HUES64 (cell line): Measurements from ENCODE around the gene FZR1. TPM values are rescaled to one million over a fixed set of nuclear protein-coding genes. Genes with fewer than 3 reads are reported as not detected.

Experiments used
- H3K27ac ChIP-seq: 2 replicates; pipeline ENCODE4 v1.7.0; 2013; ENCODE audit warnings: low read depth, low read length, inconsistent platforms
- H3K27me3 ChIP-seq: 2 replicates; pipeline ENCODE4 v1.6.1; 2013; ENCODE audit warnings: mild to moderate bottlenecking, low read length; ENCODE audit not compliant: insufficient read depth
- H3K36me3 ChIP-seq: 2 replicates; pipeline ENCODE4 v1.6.1; 2013; ENCODE audit warnings: mild to moderate bottlenecking, low read length; ENCODE audit not compliant: insufficient read depth
- H3K4me1 ChIP-seq: 2 replicates; pipeline ENCODE4 v1.6.1; 2013; ENCODE audit warnings: mild to moderate bottlenecking, low read length, moderate library complexity; ENCODE audit not compliant: insufficient read depth
- H3K4me3 ChIP-seq: 2 replicates; pipeline ENCODE4 v1.5.1; 2013; ENCODE audit warnings: mild to moderate bottlenecking, low read length, moderate library complexity
- H3K9ac ChIP-seq: 2 replicates; pipeline ENCODE4 v1.6.1; 2013; ENCODE audit warnings: mild to moderate bottlenecking, low read depth, low read length
- H3K9me3 ChIP-seq: 2 replicates; pipeline ENCODE4 v1.6.1; 2013; ENCODE audit warnings: low read depth, low read length; ENCODE audit not compliant: insufficient read depth
- WGBS: fragments of 150-250, 120-280 bp; methylation state at CpG from one replicate; pipeline ENCODE4 v1.1.7; 2013; ENCODE audit warnings: missing lambda C conversion rate; 5-methylcytosine and 5-hydroxymethylcytosine counted together
- polyA plus RNA-seq, 2 experiments: library from polyadenylated mRNA; stranded (reverse); fragments of 50-300 nt; gene quantifications; one replicate each; pipeline ENCODE4 v1.2.3, GENCODE V29; 2013

The FZR1 gene
- 20.4 TPM for polyA plus RNA-seq (2013, experiment 1 of 2)
- polyA plus RNA-seq (2013, experiment 2 of 2): 20.1 TPM

GRCh38 chr19:3505598-3506383, at the start of gene FZR1:
Gene FZR1 (plus strand): TSS chr19:3506311. CDS start chr19:3522990, 16,679 bp downstream.
- Histone ChIP-seq H3K36me3 (peaks cover 14% of the 10 kb centered on the region; the same call in 1 of the 2 replicates), H3K4me3 (peak within 1 kb of the TSS; percentile 72), H3K4me1 (peaks cover 2% of the 10 kb centered on the region; the same call in 1 of the 2 replicates), H3K9ac (peak within 1 kb of the TSS; percentile 78), H3K9me3 (no peaks in the 10 kb centered on the region), H3K27ac (peak within 1 kb of the TSS; percentile 84), H3K27me3 (no peaks in the 10 kb centered on the region)
- WGBS: 7% methylated on average over 79 of the region's 79 CpGs

- Histone ChIP-seq H3K36me3 (no peaks in the 10 kb centered on the region), H3K4me1 (peaks cover 8% of the 10 kb centered on the region), H3K27ac (no peak overlapping the region), H3K27me3 (peaks cover 52% of the 10 kb centered on the region), H3K9me3 (no peaks in the 10 kb centered on the region), H3K4me3 (no peak overlapping the region), H3K9ac (no peak overlapping the region)
- WGBS: 79% methylated on average over 17 of the region's 18 CpGs
Measured at GRCh38 chr19:3456925-3457527, 49.1 kb upstream of the FZR1 start.

- Histone ChIP-seq H3K9ac (no peak overlapping the region), H3K27me3 (peaks cover 58% of the 10 kb centered on the region), H3K4me3 (no peak overlapping the region), H3K4me1 (peaks cover 8% of the 10 kb centered on the region), H3K27ac (no peak overlapping the region), H3K36me3 (no peaks in the 10 kb centered on the region), H3K9me3 (no peaks in the 10 kb centered on the region)
- WGBS: 13% methylated on average over 19 of the region's 22 CpGs
Measured at GRCh38 chr19:3457528-3458228, 48.4 kb upstream of the FZR1 start.

GRCh38 chr19:3458229-3459088, 47.7 kb upstream of the FZR1 start:
- Histone ChIP-seq H3K27me3 (peaks cover 66% of the 10 kb centered on the region), H3K4me1 (peaks cover 8% of the 10 kb centered on the region), H3K9ac (no peak overlapping the region), H3K36me3 (no peaks in the 10 kb centered on the region), H3K27ac (no peak overlapping the region), H3K9me3 (no peaks in the 10 kb centered on the region), H3K4me3 (peak overlapping the region; percentile 44)
- 18% methylated on average over 19 of the region's 19 CpGs for WGBS

- Histone ChIP-seq H3K9me3 (no peaks in the 10 kb centered on the region), H3K9ac (no peak overlapping the region), H3K36me3 (no peaks in the 10 kb centered on the region), H3K4me3 (peak overlapping the region; percentile 44), H3K27ac (no peak overlapping the region), H3K4me1 (peaks cover 8% of the 10 kb centered on the region), H3K27me3 (peaks cover 74% of the 10 kb centered on the region)
- 4% methylated on average over 23 of the region's 26 CpGs for whole genome bisulfite sequencing
Measured at GRCh38 chr19:3459089-3459881, 46.8 kb upstream of the FZR1 start.

GRCh38 chr19:3459965-3460582, 46.0 kb upstream of the FZR1 start:
- Histone ChIP-seq H3K4me1 (peaks cover 8% of the 10 kb centered on the region), H3K9ac (no peak overlapping the region), H3K27ac (no peak overlapping the region), H3K4me3 (no peak overlapping the region), H3K36me3 (no peaks in the 10 kb centered on the region), H3K27me3 (peaks cover 82% of the 10 kb centered on the region), H3K9me3 (no peaks in the 10 kb centered on the region)
- WGBS: 72% methylated on average over 14 of the region's 15 CpGs

- H3K9ac ChIP-seq: no peak overlapping the region
- H3K36me3 ChIP-seq: no peaks in the 10 kb centered on the region
- H3K27me3 ChIP-seq: peaks cover 85% of the 10 kb centered on the region
- peaks cover 8% of the 10 kb centered on the region for H3K4me1 ChIP-seq
- peak overlapping the region; percentile 36 for H3K4me3 ChIP-seq
- peaks cover 2% of the 10 kb centered on the region; the same call in 1 of the 2 replicates for H3K9me3 ChIP-seq
- WGBS: 4% methylated on average over 53 of the region's 58 CpGs
- H3K27ac ChIP-seq: no peak overlapping the region
Measured at GRCh38 chr19:3462991-3463713, 43.0 kb upstream of the FZR1 start.

- Histone ChIP-seq H3K4me3 (peak overlapping the region; percentile 36), H3K9ac (no peak overlapping the region), H3K4me1 (peaks cover 8% of the 10 kb centered on the region), H3K27me3 (peaks cover 78% of the 10 kb centered on the region), H3K36me3 (no peaks in the 10 kb centered on the region), H3K9me3 (peaks cover 2% of the 10 kb centered on the region; the same call in 1 of the 2 replicates), H3K27ac (no peak overlapping the region)
- WGBS: 2% methylated on average over 53 of the region's 57 CpGs
Measured at GRCh38 chr19:3463714-3464586, 42.2 kb upstream of the FZR1 start.
